Lung (tissue), 12 donors: ENCODE measurements around the gene KRTAP9-4. TPM values are rescaled to one million over a fixed set of nuclear protein-coding genes. Genes with fewer than 3 reads are reported as not detected.
"Not testable (repeated sequence)": the region's sequence is repeated elsewhere in the genome, so short reads cannot be mapped to it uniquely, and the experiment has no call there.

Source experiments
- ATAC-seq: fragments of 200-7000 bp; cut with Tn5 transposase; one replicate; pipeline ENCODE4 v1.9.1; 2020; ENCODE audit warnings: moderate number of reproducible peaks; ENCODE audit not compliant: insufficient read depth, low FRiP score
- DNase-seq, 3 donors: peaks; one replicate each; pipeline ENCODE4 v3.0.0-alpha.2; 2013 to 2017
- H3K27ac ChIP-seq, 2 donors: one replicate each; pipeline ENCODE4 v1.5.1; 2013; ENCODE audit warnings: mild to moderate bottlenecking in 2 of 2, moderate library complexity in 2 of 2, control low read depth in 1 of 2, inconsistent platforms in 1 of 2, low read depth in 1 of 2, low read length in 1 of 2
- H3K27me3 ChIP-seq, 3 donors: one replicate each; pipeline ENCODE4 v1.5.1; 2013; ENCODE audit warnings: low read length in 2 of 3; ENCODE audit not compliant: control insufficient read depth in 3 of 3, insufficient read depth in 3 of 3
- H3K36me3 ChIP-seq, 4 donors: one replicate each; pipeline ENCODE4 v1.5.1; 2013; ENCODE audit warnings: low read length in 4 of 4, mild to moderate bottlenecking in 1 of 4, moderate library complexity in 1 of 4; ENCODE audit not compliant: control insufficient read depth in 4 of 4, insufficient read depth in 4 of 4
- H3K4me1 ChIP-seq, 5 donors: one replicate each; pipeline ENCODE4 v1.5.1; 2013; ENCODE audit warnings: low read length in 5 of 5, mild to moderate bottlenecking in 2 of 5, moderate library complexity in 1 of 5; ENCODE audit not compliant: control insufficient read depth in 5 of 5, insufficient read depth in 5 of 5
- H3K4me3 ChIP-seq: one replicate; pipeline ENCODE4 v1.5.1; 2013; ENCODE audit warnings: mild to moderate bottlenecking, control low read depth, moderate library complexity
- H3K9ac ChIP-seq, 2 donors: one replicate each; pipeline ENCODE4 v1.5.1; 2013; ENCODE audit warnings: low read length in 2 of 2, control low read depth in 1 of 2; ENCODE audit not compliant: insufficient read depth in 1 of 2
- H3K9me3 ChIP-seq, 4 donors: one replicate each; pipeline ENCODE4 v1.5.1; 2013; ENCODE audit warnings: low read length in 3 of 4, mild to moderate bottlenecking in 1 of 4, moderate library complexity in 1 of 4; ENCODE audit not compliant: control insufficient read depth in 4 of 4, insufficient read depth in 3 of 4
- WGBS, 2 donors: extraction: QIAGEN DNeasy Blood & Tissue Kit; methylation state at CpG; one replicate each; pipeline ENCODE4 v1.1.7; 2013; 5-methylcytosine and 5-hydroxymethylcytosine counted together
- polyA plus RNA-seq, 2 donors: library from polyadenylated mRNA; stranded (reverse); fragments of 200-250 nt; gene quantifications; one replicate each; pipeline ENCODE4 v1.2.1, GENCODE V29; 2013
- total RNA-seq, 2 donors: library from RNA; depleted of rRNA in 1 of 2; stranded (reverse); fragments of >200 nt in 1 of 2; gene quantifications; one replicate each; pipeline ENCODE4 v1.2.1, GENCODE V29; 2014 to 2021
- TF ChIP-seq, protein P1 (sequence below): IDR thresholded peaks from 2 replicates; pipeline ENCODE4 v1.5.1; 2012; ENCODE audit warnings: mild to moderate bottlenecking; ENCODE audit errors: control extremely low read depth, extremely low read depth
- donor health status: control.
- donor health status: control.
- donor health status: Bipolar disorder and iron deficiency.
- donor health status: healthy.
- donor health status: DM: yes; HTN: yes; CAD: no.

KRTAP9-4 gene
- total and polyA plus RNA-seq, 4 donors: not detected

DNA sequence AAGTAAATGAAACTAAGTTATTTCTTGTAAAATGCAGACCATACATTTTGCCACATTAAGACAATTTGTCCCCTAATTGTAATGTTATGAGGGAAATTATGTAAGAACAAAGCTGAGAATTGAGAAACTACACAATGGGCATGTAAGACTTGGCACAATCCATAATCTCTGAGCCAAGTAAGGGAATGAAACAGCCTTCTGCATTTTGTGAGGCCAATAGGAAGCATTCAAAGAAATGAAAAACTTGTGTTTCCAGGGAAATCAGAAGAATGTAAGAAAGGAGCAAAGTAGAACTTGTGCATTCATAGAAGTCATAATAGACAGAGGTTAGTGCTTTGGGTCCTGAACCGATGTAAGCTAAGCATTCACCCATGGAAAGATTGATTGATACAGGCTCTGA is 1.8 kb downstream of the KRTAP9-4 start:
- no peaks in the 10 kb centered on the region for H3K4me1 ChIP-seq

DNA sequence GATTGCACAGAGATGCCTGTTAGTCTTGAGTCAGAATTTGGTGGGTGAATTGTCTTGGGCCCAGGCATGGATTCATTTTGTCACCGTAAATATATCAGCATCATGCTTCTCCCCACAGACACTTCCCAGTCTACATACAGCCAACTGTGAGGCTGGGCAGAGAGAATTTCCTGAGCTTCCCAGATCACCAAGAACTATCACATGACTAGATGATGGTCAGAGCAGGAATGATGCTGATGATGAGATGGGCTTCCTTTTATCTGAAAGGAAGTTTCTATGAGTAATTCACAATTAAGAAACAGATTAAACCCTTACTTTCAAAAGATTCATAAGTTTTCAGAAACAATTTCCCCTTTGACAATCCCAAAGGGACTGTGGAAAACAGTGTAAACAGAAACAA is 5.4 kb downstream of the KRTAP9-4 start:
- TF ChIP-seq, protein P1, sequence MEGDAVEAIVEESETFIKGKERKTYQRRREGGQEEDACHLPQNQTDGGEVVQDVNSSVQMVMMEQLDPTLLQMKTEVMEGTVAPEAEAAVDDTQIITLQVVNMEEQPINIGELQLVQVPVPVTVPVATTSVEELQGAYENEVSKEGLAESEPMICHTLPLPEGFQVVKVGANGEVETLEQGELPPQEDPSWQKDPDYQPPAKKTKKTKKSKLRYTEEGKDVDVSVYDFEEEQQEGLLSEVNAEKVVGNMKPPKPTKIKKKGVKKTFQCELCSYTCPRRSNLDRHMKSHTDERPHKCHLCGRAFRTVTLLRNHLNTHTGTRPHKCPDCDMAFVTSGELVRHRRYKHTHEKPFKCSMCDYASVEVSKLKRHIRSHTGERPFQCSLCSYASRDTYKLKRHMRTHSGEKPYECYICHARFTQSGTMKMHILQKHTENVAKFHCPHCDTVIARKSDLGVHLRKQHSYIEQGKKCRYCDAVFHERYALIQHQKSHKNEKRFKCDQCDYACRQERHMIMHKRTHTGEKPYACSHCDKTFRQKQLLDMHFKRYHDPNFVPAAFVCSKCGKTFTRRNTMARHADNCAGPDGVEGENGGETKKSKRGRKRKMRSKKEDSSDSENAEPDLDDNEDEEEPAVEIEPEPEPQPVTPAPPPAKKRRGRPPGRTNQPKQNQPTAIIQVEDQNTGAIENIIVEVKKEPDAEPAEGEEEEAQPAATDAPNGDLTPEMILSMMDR: no peak
- Histone ChIP-seq H3K36me3 (no peaks in the 10 kb centered on the region), H3K27ac (no peak overlapping the region), H3K4me1 (no peaks in the 10 kb centered on the region), H3K4me3 (no peak overlapping the region), H3K27me3 (peaks cover 0 to 8% (median 2%) of the 10 kb centered on the region in 3 donors), H3K9me3 (no peaks in the 10 kb centered on the region), H3K9ac (no peak overlapping the region)
- 45 to 58% methylated on average over 1 of the region's 1 CpG for WGBS, 2 donors
- ATAC-seq (no peak), DNase-seq (no peak)

More for the DNA sequence above, 1.8 kb downstream of the KRTAP9-4 start:
- Histone ChIP-seq H3K36me3 (no peaks in the 10 kb centered on the region), H3K4me3 (no peak overlapping the region), H3K27ac (no peak overlapping the region), H3K27me3 (peaks cover 0 to 8% (median under 1%) of the 10 kb centered on the region in 3 donors), H3K9ac (no peak overlapping the region), H3K9me3 (no peaks in the 10 kb centered on the region)
- 93 to 97% methylated on average over 1 of the region's 1 CpG for WGBS, 2 donors
- no peak for DNase-seq
- TF ChIP-seq, protein P1: no peak
- no peak for ATAC-seq

DNA sequence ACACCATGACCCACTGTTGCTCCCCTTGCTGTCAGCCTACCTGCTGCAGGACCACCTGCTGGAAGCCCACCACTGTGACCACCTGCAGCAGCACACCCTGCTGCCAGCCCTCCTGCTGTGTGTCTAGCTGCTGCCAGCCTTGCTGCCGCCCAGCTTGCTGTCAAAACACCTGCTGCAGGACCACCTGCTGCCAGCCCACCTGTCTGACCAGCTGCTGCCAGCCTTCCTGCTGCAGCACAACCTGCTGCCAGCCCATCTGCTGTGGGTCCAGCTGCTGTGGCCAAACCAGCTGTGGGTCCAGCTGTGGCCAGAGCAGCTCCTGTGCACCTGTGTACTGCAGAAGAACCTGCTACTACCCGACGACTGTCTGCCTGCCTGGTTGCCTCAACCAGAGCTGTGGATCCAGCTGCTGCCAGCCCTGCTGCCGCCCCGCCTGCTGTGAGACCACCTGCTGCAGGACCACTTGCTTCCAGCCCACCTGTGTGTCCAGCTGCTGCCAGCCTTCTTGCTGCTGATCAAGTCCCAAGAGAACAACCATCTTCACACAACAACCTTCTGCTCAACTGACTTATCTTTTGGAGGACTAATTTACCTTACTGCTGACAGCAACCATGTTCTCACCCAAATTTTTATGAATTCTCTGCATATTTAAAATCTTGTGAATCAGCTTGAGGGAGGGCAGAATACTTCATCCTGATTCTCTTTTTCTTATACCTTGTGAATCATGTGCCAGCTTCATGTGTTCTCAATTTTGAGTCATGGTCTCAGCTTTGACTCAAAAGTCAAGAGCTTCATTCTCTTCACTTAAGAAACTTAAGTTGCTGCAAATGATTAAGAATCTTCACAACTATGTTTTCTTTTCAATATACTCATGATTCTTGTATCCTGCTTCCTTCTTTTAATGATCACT is 6.1 kb downstream of the KRTAP9-4 start, which contains the start of gene KRTAP9-9:
TSS of gene KRTAP9-9 (plus strand) at position 4 of the 910 bp plus-strand sequence.
- not testable (repeated sequence) for H3K27me3 ChIP-seq, H3K27ac ChIP-seq, DNase-seq, ATAC-seq, H3K4me1 ChIP-seq, H3K9ac ChIP-seq, H3K4me3 ChIP-seq, H3K36me3 ChIP-seq, H3K9me3 ChIP-seq
- WGBS, 2 donors: 70 to 74% methylated on average over 5 of the region's 5 CpGs

DNA sequence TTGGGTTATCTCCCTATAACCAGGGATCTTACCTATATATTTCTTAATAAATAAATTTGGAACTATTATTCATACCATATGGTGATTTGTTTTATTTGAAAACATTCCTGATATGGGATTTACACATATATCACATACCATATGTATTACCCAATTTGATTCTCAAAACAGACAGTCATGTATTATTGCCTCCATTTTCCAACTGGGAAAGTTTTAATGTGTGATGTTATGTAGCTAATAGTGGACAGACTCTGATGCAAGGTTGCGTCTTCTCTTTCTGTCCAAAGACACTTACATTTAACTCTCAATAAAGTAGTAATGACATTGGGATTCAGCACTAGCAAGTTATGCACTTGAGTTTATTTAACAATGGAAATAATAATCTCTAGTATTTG is 6.8 kb downstream of the KRTAP9-4 start:
- no peak overlapping the region for H3K4me3 ChIP-seq
- H3K4me1 ChIP-seq: no peaks in the 10 kb centered on the region
- H3K9ac ChIP-seq: no peak overlapping the region
- H3K27ac ChIP-seq: no peak overlapping the region
- TF ChIP-seq, protein P1: no peak
- DNase-seq (no peak), ATAC-seq (no peak)
- no peaks in the 10 kb centered on the region for H3K36me3 ChIP-seq
- H3K9me3 ChIP-seq: no peaks in the 10 kb centered on the region
- peaks cover 0 to 5% (median 2%) of the 10 kb centered on the region in 3 donors for H3K27me3 ChIP-seq
- WGBS, 2 donors: 90 to 96% methylated on average over 1 of the region's 1 CpG
